Parathyroid adenoma (tissue), 2 donors: ENCODE results near the gene PCNT.

Experiments used
- H2AFZ ChIP-seq: fragments of 300-600 bp; sonication (generic); one replicate; pipeline ENCODE4 v1.7.0; 2017; ENCODE audit warnings: antibody characterized with exemption, mild to moderate bottlenecking
- H3K27ac ChIP-seq: fragments of 300-600 bp; sonication (generic); one replicate; pipeline ENCODE4 v1.7.0; 2017
- H3K27me3 ChIP-seq: fragments of 300-600 bp; sonication (generic); one replicate; pipeline ENCODE4 v1.7.0; 2017; ENCODE audit warnings: low read length; ENCODE audit not compliant: control insufficient read depth, insufficient read depth
- H3K36me3 ChIP-seq: fragments of 300-600 bp; sonication (generic); one replicate; pipeline ENCODE4 v1.7.0; 2017; ENCODE audit warnings: low read length; ENCODE audit not compliant: control insufficient read depth, insufficient read depth
- H3K4me1 ChIP-seq: fragments of 300-600 bp; sonication (generic); one replicate; pipeline ENCODE4 v1.7.0; 2017; ENCODE audit warnings: control low read depth
- H3K4me2 ChIP-seq: fragments of 300-600 bp; sonication (generic); one replicate; pipeline ENCODE4 v1.7.0; 2017; ENCODE audit warnings: low read length
- H3K4me3 ChIP-seq: fragments of 300-600 bp; sonication (generic); one replicate; pipeline ENCODE4 v1.7.0; 2017; ENCODE audit warnings: low read depth, low read length
- H3K79me2 ChIP-seq: fragments of 300-600 bp; sonication (generic); one replicate; pipeline ENCODE4 v1.7.0; 2017; ENCODE audit warnings: control low read depth
- H3K9ac ChIP-seq: fragments of 300-600 bp; sonication (generic); one replicate; pipeline ENCODE4 v1.7.0; 2017; ENCODE audit warnings: mild to moderate bottlenecking
- H3K9me3 ChIP-seq: fragments of 300-600 bp; sonication (generic); one replicate; pipeline ENCODE4 v1.7.0; 2017; ENCODE audit warnings: low read length; ENCODE audit not compliant: control insufficient read depth
- TF ChIP-seq, protein P1 (sequence below): fragments of 300-600 bp; sonication (generic); IDR thresholded peaks from one replicate; pipeline ENCODE4 v1.7.0; 2017; ENCODE audit warnings: antibody characterized with exemption, mild to moderate bottlenecking
- donor health status: primary hyperparathyroidism.

PCNT gene

DNA sequence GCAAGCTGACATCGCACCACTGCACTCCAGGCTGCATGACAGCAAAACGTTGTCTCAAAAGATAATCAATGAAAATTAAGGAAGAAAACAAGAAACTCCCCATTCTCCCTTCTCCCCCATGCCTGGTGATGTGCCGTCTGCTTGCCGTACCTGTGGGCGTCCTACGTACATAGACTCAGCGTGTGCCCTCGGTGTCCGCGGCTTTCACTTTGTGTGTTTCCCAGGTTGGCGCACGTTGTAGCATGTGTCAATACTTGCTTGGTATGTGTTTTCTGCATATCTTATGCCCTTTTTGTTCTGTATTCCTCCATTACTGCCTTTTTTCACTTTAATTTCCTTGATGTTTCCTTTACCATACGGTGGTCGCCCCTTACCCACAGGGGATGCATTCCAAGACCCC lies 53.8 kb downstream of the PCNT start:
- no peaks in the 10 kb centered on the region for H3K9me3 ChIP-seq
- H3K36me3 ChIP-seq: no peaks in the 10 kb centered on the region
- no peak overlapping the region for H2AFZ ChIP-seq
- H3K27ac ChIP-seq: no peak overlapping the region
- H3K27me3 ChIP-seq: no peaks in the 10 kb centered on the region
- no peak overlapping the region for H3K4me3 ChIP-seq
- TF ChIP-seq, protein P1, sequence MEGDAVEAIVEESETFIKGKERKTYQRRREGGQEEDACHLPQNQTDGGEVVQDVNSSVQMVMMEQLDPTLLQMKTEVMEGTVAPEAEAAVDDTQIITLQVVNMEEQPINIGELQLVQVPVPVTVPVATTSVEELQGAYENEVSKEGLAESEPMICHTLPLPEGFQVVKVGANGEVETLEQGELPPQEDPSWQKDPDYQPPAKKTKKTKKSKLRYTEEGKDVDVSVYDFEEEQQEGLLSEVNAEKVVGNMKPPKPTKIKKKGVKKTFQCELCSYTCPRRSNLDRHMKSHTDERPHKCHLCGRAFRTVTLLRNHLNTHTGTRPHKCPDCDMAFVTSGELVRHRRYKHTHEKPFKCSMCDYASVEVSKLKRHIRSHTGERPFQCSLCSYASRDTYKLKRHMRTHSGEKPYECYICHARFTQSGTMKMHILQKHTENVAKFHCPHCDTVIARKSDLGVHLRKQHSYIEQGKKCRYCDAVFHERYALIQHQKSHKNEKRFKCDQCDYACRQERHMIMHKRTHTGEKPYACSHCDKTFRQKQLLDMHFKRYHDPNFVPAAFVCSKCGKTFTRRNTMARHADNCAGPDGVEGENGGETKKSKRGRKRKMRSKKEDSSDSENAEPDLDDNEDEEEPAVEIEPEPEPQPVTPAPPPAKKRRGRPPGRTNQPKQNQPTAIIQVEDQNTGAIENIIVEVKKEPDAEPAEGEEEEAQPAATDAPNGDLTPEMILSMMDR: no peak
- H3K4me1 ChIP-seq: no peaks in the 10 kb centered on the region
- H3K4me2 ChIP-seq: no peak overlapping the region
- no peak overlapping the region for H3K9ac ChIP-seq
- peaks cover 3% of the 10 kb centered on the region for H3K79me2 ChIP-seq

DNA sequence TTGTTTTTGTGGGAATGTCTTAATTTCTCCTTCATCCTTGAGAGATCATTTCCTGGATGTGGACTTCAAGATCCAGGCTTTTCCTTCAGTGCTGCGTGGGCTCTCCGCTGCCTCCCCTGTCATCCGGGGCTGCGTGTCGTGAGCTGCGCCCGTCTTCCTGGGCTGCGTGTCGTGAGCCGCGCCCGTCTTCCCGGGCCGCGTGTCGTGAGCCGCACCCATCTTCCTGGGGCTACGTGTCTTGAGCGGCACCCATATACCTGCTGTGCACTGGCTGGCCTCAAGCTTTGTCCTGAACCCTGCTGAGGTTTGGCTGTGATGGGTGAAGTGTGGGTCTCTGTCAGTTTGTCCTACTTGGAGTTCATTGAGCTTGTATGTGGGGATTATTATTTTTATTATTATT lies 55.1 kb downstream of the PCNT start:
- H2AFZ ChIP-seq: no peak overlapping the region
- H3K27me3 ChIP-seq: no peaks in the 10 kb centered on the region
- H3K9ac ChIP-seq: no peak overlapping the region
- no peaks in the 10 kb centered on the region for H3K4me1 ChIP-seq
- H3K9me3 ChIP-seq: no peaks in the 10 kb centered on the region
- TF ChIP-seq, protein P1: no peak
- no peaks in the 10 kb centered on the region for H3K36me3 ChIP-seq
- H3K4me3 ChIP-seq: no peak overlapping the region
- H3K4me2 ChIP-seq: no peak overlapping the region
- H3K79me2 ChIP-seq: peaks cover 3% of the 10 kb centered on the region
- no peak overlapping the region for H3K27ac ChIP-seq

DNA sequence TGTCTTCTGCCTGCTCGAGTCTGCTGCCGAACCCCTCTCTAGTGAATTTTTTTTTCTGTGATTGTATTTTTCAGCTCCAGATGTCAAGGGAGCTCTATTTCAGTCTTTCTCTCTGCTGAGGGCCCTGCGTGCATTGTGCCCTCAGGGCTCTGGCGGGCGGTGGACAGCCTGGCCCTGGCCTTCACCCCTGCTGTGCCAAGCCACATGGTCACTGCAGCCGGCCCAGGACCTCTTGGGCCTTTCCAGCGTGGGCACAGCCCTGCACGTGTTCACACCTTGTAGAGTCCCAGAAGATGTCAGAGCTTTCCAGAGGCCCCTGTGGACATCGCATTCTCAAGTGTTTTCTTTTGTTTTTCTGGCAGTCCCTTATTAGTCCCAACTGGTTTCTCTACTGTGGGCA lies 55.7 kb downstream of the PCNT start:
- H3K9ac ChIP-seq: no peak overlapping the region
- no peak overlapping the region for H3K4me2 ChIP-seq
- H3K27me3 ChIP-seq: no peaks in the 10 kb centered on the region
- TF ChIP-seq, protein P1: no peak
- no peak overlapping the region for H3K27ac ChIP-seq
- H3K9me3 ChIP-seq: no peaks in the 10 kb centered on the region
- no peaks in the 10 kb centered on the region for H3K36me3 ChIP-seq
- H2AFZ ChIP-seq: no peak overlapping the region
- H3K4me1 ChIP-seq: no peaks in the 10 kb centered on the region
- no peak overlapping the region for H3K4me3 ChIP-seq
- peaks cover 3% of the 10 kb centered on the region for H3K79me2 ChIP-seq

DNA sequence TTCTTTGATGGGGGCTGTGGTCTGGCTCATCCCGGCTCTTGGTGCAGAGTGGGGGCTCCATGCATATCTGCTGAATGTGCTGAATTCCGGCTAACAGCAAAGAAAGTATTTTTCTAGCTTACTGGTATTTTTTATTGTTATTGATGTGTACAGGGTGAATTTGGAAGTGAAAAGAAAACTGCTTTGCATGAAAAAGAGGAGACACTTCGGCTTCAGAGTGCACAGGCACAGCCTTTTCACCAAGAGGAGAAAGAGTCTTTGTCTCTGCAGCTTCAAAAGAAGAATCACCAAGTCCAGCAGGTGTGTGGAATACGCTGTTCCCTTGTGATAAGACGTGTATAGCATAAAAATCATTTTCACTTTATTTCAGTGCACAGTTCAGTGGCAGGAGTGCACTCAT lies 57.6 kb downstream of the PCNT start:
- Histone ChIP-seq H3K4me3 (no peak overlapping the region), H3K27ac (no peak overlapping the region), H3K4me1 (no peaks in the 10 kb centered on the region), H3K36me3 (no peaks in the 10 kb centered on the region), H2AFZ (no peak overlapping the region), H3K27me3 (no peaks in the 10 kb centered on the region), H3K9ac (no peak overlapping the region), H3K9me3 (no peaks in the 10 kb centered on the region), H3K4me2 (no peak overlapping the region), H3K79me2 (peaks cover 3% of the 10 kb centered on the region)
- TF ChIP-seq, protein P1: no peak

DNA sequence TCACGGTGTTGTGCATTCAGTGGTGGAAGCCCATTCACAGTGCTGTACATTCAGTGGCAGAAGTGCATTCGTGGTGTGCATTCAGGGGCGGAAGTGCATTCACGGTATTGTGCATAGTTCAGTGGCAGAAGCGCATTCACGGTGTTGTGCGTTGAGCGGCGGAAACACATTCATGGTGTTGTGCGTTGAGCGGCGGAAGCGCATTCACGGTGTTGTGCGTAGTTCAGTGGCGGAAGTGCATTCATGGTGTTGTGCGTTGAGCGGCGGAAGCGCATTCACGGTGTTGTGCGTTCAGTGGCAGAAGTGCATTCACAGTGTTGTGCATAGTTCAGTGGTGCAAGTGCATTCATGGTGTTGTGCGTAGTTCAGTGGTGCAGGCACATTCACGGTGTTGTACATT lies 60.6 kb downstream of the PCNT start:
- Histone ChIP-seq H3K27ac (no peak overlapping the region), H3K79me2 (peaks cover 3% of the 10 kb centered on the region), H3K9me3 (no peaks in the 10 kb centered on the region), H3K4me2 (no peak overlapping the region), H3K4me3 (no peak overlapping the region), H3K27me3 (no peaks in the 10 kb centered on the region), H3K9ac (no peak overlapping the region), H3K36me3 (no peaks in the 10 kb centered on the region), H2AFZ (no peak overlapping the region), H3K4me1 (no peaks in the 10 kb centered on the region)
- TF ChIP-seq, protein P1: no peak
